HG03108 (cell line): ENCODE results near the gene PRRT4.

Source experiments
- ATAC-seq: cut with Tn5 transposase; IDR thresholded peaks from one replicate; pipeline ENCODE4 v1.9.1; 2021; ENCODE audit warnings: moderate library complexity; ENCODE audit not compliant: unreplicated experiment

Gene PRRT4

GRCh38 chr7:128350708-128351295 lies 10.7 kb downstream of the PRRT4 start:
- no peak for ATAC-seq

DNA sequence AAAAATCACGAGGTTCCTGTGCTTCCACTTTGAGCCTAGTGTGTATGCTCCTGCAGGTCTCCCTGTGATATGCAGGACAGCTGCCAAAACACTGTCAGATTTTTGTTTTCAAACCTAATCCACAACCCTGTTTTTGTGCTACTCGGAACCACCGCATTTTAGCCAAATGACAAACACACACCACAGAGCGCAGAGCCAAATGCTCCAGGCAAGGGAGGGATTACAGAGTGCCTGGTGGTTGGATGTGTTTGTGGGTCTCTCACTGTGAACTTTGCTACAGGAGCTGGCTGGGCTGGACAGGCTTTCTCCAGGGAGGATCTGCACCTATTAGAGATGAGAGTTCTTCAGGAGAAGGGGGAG lies 12.0 kb downstream of the PRRT4 start:
- ATAC-seq, result no peak

- no peak for ATAC-seq
Measured at GRCh38 chr7:128347647-128348097, 13.8 kb downstream of the PRRT4 start.

- no peak for ATAC-seq
Measured at GRCh38 chr7:128344431-128344774, 17.1 kb downstream of the PRRT4 start.

DNA sequence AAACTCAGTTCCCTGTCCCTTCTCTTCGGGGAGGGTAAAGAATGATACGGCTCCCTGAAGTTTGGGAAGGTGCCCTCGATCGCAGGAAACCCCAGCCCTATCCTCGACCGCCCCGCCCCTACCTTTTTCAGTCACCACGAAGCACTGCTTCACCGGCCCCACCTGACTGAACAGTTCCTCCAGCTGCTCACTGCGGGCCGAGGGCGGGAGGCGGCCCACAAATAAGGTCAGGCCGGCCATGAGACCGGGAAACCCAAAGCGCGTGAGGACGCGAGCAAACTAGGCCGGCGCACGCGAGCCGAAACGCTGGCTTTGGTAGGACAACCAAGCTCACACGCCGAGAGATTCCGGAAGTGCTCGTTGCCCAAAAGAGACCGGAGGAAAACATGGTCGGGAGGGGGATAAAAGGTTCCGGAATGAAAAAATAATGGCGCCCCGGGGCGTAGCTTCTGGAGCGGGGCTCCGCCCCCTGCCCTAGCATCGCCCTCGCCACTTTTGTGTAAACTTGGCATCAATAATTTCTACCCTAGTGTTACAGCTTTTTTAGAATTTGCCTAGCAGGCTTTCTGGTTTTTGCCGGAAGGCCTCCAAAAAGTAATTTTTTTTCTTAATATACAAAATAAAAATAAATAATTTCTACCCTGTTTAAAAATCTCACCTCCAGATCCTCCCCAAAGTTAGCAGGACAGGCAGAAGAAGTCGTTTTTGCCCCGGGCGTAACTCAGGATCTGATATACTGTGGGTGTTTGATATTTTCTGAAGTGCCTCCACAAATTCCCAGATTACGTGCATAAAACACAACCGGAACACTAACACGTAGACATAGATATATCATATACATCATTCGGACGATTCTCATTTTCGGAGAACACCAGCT lies 17.7 kb downstream of the PRRT4 start, which contains the start of gene RBM28:
TSS of gene RBM28 (minus strand) at position 355 of the 877 bp plus-strand sequence. CDS start at position 240, 115 bp downstream.
- peak; percentile 89 for ATAC-seq

- ATAC-seq, result no peak
Measured at GRCh38 chr7:128341733-128342132, 19.8 kb downstream of the PRRT4 start.

DNA sequence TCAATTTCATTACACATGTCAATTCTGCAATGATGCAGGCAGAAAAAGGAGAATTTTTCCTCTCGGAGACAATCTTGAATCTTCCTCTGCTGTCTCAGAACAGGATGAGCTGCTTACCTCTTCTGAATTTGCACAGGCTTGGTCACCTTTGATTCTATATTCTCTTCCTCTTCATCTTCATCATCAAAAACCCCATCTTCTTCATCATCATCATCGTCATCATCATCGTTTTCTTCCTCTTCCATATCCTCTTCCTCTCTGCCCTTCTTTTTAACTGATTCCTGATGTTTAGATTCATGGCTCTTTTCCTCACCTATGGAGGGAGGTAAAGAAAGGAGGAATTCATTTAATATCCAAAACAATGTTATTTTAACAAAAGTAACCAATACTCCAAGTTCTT lies 25.8 kb downstream of the PRRT4 start:
- no peak for ATAC-seq

GRCh38 chr7:128324368-128324680 lies 37.2 kb downstream of the PRRT4 start:
- no peak for ATAC-seq

DNA sequence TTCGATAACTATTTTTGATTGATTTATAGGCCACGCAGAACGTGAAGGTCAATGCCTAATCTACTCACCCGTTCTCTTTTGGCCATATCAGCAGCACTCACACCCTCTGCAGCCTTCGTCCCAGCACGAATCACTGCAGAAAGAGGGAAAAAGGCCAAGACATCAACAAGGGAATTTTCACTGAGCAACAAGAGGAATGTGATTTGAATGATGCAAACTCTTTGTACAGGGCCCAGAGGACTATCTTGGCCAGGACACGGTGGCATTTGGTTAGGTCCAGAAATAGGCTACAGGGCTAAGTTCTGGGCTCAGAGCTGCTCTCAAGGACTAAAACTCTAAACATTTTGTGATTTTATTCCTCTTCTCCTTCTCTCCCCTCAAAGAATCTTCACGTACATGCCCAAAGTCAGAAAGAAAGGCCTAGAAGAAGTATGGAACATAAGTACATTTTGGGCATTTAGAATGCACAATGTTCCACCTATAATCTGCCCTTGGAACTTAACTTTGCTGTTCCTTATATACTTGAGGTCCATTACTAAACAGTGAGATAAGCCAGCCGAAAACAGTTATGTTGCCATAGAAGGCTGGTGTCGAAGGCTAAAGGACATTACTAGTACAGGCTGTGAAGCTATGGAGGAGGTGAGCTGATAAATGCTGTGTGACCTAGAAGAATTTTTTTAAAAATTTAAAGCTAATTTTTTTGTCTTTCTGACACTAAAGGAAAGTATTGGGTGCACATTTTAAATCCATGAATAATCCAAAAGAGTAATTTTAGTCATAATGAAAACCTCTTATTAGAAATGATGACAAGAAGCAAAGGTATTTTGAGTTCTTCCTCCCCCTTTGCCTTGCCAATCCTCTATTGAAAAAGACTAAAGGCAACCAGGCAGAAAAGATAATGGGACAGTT lies 37.8 kb downstream of the PRRT4 start:
- ATAC-seq, result no peak

DNA sequence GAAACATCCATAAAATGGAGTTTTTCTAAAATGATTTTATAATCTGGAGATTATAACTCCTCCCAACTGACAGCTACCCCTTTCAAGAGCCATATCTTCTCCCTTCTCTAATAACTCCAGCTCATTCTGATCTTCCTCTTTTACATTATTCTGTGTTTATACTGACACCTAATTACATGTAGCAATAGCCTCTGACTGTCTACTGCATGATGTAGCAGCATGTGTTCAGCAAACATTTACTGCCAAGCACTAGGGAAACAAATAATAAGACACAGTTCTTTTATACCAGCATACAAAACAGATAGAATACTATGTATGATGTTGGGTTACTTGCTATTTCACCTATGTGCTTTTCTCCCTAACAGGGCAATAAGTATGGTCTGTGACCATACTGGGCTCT lies 38.5 kb downstream of the PRRT4 start:
- ATAC-seq, result no peak

DNA sequence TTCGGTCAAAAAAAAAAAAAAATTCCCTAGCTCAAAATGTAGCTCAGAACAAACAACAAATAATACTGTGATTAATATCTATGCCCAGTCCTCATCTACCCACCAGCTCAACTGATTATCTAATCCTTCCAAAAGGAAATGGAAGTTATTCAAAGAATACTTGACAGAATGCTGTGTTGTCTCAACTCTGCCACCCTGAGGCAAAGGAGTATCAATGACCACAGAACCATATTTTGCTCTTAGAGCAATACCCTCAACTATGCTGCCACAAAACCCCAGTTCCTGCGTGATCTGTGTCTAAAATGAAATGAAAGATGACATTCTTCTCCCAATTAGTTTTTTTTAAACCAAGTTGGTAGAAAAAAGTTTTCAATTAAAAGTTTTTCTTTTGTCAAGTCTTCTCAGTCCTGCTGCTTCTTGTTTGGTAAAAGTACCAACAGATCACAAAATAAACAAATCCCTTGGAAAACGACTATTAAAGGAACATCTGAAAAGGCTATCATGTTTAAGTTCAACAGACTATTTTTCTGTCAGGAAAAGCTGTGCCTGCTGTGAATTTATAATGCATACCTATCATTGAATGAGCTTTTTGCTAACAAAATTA lies 39.3 kb downstream of the PRRT4 start:
- no peak for ATAC-seq

GRCh38 chr7:128321044-128321422 lies 40.5 kb downstream of the PRRT4 start:
- ATAC-seq, result no peak

- no peak for ATAC-seq
Measured at GRCh38 chr7:128318691-128319090, 42.8 kb downstream of the PRRT4 start.

- no peak for ATAC-seq
Measured at GRCh38 chr7:128311013-128311412, 50.5 kb downstream of the PRRT4 start.

DNA sequence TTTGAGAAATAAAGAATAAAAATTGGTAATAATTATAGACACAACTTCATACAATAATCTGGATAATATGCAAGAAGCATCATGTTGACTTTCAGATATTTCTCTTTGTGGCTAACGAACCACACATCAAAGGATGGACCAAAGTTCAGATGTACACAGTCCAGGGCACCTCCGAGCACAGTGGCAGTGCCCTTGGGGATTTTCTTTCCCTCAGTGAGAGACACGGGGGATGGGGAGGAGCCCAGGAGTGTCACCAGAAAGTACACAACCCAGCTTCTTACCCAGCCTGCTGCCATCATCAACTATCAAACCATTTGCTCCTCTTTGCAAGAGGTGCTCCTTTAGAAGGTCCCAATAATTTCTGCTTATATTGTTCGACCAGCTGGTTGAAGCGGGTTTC lies 51.0 kb downstream of the PRRT4 start:
- ATAC-seq, result no peak

- no peak for ATAC-seq
Measured at GRCh38 chr7:128309976-128310375, 51.5 kb downstream of the PRRT4 start.

DNA sequence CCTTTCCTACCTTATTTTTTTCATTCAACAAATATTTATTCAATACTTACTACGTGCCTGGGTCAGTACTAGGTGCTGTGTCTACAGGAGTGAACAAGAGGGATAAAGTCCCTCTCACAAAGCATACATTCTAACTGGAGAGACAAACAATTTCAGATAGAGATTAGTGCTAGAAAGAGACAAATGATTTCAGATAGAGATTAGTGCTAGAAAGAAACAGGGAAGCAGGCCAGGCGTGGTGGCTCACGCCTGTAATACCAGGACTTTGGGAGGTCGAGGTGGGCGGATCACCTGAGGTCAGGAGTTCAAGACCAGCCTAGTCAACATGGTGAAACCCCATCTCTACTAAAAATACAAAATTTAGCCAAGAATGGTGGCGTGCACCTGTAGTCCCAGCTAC lies 52.4 kb downstream of the PRRT4 start:
- no peak for ATAC-seq

DNA sequence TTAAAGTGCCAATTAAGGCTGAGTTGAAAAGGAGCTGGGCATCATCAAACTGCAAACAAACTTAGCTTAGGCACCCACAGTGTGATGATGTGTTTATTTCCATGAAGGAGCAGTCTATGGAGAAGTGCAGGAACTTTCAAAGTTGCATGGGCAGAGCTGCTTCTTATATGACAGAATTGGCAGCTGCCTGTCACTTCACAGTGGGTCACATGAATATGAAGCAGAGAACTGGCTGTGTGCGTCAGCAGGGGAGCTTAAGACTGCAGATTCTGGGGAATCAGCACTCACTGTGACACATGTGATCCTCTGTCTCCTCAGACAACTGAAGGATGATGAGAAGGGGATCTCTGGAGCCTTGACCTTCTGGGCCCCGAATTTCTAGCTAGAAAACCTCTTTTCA lies 54.4 kb downstream of the PRRT4 start:
- no peak for ATAC-seq

GRCh38 chr7:128304212-128304611 lies 57.3 kb downstream of the PRRT4 start:
- ATAC-seq, result no peak

DNA sequence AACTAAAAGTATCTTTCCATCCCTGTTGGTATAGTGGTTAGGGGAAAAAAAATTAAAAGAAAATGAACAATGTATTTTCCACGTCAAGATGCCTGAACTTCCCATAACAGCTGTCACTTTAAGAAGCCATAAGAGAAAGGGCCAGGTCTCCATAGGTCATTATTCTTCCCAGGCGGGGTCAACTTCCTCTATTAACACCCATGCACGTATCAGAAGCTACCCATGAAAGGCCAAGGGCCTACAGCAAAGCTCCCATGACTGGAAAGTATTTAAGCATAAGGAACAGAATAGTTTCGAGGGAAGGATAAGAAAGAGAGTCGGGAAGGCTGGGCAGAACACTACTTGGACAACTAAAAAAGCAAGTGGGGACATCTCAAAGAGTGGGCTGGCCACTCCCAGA lies 57.8 kb downstream of the PRRT4 start:
- no peak for ATAC-seq

DNA sequence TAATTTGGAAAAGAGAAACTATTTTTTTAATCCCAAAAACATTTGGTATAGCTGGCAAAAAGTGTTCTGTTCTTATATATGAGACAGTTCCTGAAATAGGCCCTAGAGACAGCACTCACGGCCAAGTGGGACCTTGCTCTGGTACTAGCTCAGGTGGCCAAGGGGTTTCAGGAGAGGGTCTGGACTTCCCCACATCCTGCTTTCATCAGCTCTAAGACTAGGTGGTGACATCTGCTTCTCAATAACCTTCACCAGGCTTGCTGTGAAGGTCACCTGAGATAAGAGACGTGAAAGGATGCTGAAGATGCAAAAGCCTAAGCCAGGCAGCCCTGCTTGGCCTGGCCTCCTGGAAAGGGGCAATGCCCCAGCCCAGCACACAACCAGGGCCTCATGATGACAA lies 58.4 kb downstream of the PRRT4 start:
- no peak for ATAC-seq
